KOPT-K1 (cell line): ENCODE measurements around the gene PDZD11.
"Not testable (repeated sequence)": the region's sequence is repeated elsewhere in the genome, so short reads cannot be mapped to it uniquely, and the experiment has no call there.

Experiments
- H3K27ac ChIP-seq: fragments of 200-600 bp; sonication (generic); 2 replicates; pipeline ENCODE4 v1.5.1; 2016; ENCODE audit warnings: antibody characterized with exemption, mild to moderate bottlenecking, low read depth, low read length; ENCODE audit not compliant: poor library complexity, severe bottlenecking
- H3K36me3 ChIP-seq: fragments of 200-600 bp; sonication (generic); 2 replicates; pipeline ENCODE4 v1.5.1; 2017; ENCODE audit warnings: antibody characterized with exemption, mild to moderate bottlenecking, low read length, moderate library complexity; ENCODE audit not compliant: insufficient read depth
- H3K9me3 ChIP-seq: fragments of 200-600 bp; sonication (generic); 2 replicates; pipeline ENCODE4 v1.5.1; 2017; ENCODE audit warnings: antibody characterized with exemption, low read length, mild to moderate bottlenecking; ENCODE audit not compliant: insufficient read depth, poor library complexity, severe bottlenecking

PDZD11 gene

DNA sequence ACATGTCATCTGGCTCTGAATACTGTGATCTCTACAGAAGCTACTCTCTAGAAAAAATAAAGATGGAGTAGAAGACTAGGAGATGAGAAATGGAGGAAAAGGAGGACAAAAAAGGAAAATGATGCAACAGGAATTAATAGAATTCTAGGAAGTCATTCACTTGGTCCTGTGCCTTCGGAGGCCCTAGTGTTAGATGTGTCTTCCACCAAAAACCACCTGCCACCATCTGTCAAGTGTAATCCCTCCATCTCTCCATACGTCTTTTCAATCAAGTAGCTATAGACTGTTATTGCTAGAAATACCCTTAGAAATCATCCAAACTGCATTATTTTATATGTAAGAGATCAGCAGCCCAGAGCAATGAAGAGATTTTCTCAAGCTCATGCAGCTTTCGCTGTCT, 10.6 kb downstream of the PDZD11 start:
- Histone ChIP-seq H3K9me3 (no peaks in the 10 kb centered on the region), H3K27ac (no peak overlapping the region), H3K36me3 (no peaks in the 10 kb centered on the region)

DNA sequence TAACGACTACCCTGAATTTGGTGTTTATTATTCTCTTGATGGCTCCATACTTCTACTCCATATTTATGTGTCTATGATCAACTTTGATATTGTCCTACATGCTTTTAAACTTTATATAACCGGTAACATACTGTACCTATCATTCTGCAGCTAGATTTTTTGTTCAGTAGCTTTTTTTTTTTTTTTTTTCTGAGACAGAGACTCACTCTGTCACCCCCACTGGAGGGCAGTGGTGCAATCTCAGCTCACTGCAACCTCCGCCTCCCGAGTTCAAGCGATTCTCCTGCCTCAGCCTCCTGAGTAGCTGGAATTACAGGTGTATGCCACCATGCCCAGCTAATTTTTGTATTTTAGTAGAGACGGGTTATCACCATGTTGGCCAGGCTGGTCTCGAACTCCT, 15.7 kb downstream of the PDZD11 start:
- not testable (repeated sequence) for H3K36me3 ChIP-seq, H3K9me3 ChIP-seq, H3K27ac ChIP-seq

DNA sequence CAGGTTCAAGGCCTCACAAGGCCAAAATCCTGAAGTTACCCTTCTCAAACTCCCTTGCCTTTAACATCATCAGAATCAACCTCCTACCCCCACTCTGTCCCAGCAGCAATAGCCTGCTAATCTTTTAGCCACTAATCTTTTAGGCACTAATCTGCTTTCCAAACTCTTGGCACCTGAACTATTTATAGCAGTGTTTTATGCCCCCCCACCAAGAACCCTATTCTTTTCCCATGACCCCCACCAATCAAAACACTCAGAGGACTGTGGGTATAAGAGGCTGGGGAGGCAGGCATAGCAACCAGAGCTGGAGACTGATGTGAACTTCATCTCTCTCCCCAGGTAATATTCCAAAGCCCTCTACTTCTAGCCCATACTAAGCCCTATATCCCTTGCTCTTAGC, 21.7 kb downstream of the PDZD11 start, which contains the start of gene ARR3:
Gene ARR3, plus strand, starts transcription at position 301 of the 400 bp plus-strand sequence. CDS start 1,052 bp downstream, outside the sequence.
- H3K36me3 ChIP-seq: no peaks in the 10 kb centered on the region
- H3K9me3 ChIP-seq: no peaks in the 10 kb centered on the region
- H3K27ac ChIP-seq: no peak within 1 kb of the TSS

DNA sequence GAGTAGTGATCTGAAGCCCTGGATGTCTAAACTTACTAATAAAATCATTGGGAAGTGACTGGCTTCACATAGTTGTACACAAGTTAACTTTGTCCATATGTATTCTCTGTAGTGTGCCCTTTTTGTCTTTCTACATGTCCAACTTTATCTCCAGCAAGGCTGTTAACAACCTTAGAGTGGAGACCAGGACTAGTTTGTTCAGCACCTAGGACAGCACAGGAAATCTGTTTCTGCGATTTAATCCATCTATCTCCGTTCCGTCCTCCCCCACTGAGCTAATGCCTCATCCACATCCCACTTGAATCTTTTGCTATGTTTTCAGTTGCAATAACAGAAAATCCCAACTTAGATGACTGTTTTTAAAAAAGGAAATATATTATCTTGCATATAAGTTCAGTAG, 24.9 kb downstream of the PDZD11 start:
- Histone ChIP-seq H3K36me3 (no peaks in the 10 kb centered on the region), H3K27ac (no peak overlapping the region), H3K9me3 (no peaks in the 10 kb centered on the region)

DNA sequence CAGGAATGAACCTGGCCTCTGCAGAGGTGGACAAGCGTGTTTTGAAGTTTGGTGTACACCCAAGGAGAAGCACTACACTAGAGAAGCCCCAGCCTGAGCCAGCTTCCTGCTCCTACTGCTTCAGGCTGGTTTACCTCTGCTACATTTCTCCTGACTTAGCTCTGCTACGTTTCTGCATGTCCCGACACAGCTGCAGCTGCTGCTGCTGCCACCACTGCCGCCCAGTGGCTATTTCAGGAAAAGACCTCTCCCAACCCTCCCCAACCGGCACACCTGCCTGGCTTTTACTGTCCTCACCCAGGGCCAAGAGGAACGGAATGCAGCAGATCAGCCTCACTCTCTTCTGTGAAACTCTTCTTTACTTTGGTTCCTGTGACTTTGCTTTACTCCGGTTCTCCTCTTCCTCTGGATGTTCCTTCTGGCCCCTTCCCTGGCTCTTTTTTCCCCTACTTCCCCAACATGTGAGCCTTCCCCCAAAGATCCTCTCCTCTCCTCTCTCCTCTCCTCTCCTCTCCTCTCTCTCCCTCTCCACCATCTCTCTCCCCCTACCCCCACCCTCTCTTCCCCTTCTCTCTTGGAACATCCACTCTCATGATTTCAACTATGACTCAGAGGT, 26.7 kb downstream of the PDZD11 start:
- H3K9me3 ChIP-seq: no peaks in the 10 kb centered on the region
- H3K27ac ChIP-seq: no peak overlapping the region
- H3K36me3 ChIP-seq: no peaks in the 10 kb centered on the region

DNA sequence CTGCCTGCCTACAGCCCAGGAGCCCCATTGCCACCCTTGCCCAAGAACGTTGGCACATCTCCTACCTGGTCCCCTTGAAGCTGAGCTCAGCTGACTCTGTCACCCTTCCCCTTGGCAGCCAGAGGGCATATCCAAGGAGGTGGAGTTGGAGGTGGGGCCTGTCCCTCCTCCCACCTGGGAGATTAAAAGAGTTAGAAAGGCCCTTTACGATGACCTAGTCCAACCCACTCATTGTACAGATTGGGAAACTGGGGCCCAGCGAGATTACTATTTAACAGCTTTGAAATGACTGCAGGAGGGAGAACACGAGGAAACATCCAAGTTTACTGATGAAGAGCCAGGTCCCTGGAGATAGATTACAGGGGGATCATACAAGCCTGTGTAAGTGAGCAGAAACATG, 29.6 kb downstream of the PDZD11 start, which contains the start of gene P2RY4:
Gene P2RY4, minus strand, starts transcription at position 101 of the 400 bp plus-strand sequence. CDS start 580 bp downstream, outside the sequence.
- Histone ChIP-seq H3K9me3 (no peaks in the 10 kb centered on the region), H3K36me3 (no peaks in the 10 kb centered on the region), H3K27ac (no peak within 1 kb of the TSS)

DNA sequence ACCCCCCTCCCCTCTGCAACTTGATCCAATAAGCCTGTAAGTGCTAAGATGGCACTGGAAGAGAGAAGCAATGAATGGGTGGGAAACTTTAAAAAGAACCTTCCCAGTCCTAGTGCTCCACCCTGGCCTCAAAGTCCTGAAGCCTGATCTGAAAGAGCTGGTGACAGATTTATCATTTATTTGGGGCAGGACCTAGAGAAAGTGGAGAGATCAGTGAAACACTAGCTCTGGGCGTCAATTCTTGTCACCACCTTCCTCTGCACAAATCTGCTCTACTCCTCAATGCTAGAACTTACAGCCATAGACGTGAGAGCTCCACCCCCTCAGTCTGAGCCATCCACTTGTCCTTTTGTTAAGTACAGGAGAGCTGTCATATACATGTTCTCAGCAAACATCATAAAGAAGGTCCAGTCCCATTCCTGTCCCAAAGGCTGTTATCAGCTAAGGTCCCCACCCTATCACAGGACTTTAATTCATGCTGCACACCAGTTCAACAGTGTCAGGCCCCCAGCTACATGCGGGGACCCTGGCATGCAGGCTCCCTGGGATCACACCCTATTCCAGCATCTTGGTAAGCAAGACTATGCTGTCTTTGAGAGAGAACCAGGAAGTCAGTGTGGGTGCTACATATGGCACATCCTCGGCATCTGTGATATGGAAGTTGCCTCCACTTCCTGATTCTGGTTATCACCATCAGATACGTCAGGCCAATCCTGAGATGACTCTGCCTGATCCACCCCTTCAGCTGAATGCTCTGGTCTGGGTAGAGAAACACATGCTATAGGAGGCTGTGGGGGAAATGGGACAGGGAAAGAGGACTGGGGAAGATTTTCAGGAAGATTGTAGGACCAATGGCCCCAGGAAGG, 32.1 kb downstream of the PDZD11 start:
- no peaks in the 10 kb centered on the region for H3K36me3 ChIP-seq
- no peak overlapping the region for H3K27ac ChIP-seq
- H3K9me3 ChIP-seq: no peaks in the 10 kb centered on the region

DNA sequence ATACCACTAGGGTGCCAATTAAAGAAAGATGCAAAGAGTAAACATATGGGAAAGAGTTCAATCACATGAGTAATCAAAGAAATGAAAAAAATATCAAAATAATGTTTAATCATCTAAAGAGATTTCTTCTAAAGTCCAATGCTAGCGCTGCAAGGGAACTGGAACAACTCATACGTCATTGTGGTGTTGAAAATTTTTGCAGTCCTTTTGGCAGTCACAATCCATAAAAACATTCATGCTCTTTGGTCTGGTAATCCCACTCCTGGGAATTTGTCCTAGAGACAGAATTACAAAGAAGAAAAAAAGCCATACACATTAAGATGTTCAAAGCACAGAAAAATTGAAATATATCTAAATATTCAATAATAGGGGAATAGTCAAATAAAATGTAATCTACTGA, 34.3 kb downstream of the PDZD11 start:
- H3K36me3 ChIP-seq: no peaks in the 10 kb centered on the region
- no peak overlapping the region for H3K27ac ChIP-seq
- H3K9me3 ChIP-seq: no peaks in the 10 kb centered on the region

DNA sequence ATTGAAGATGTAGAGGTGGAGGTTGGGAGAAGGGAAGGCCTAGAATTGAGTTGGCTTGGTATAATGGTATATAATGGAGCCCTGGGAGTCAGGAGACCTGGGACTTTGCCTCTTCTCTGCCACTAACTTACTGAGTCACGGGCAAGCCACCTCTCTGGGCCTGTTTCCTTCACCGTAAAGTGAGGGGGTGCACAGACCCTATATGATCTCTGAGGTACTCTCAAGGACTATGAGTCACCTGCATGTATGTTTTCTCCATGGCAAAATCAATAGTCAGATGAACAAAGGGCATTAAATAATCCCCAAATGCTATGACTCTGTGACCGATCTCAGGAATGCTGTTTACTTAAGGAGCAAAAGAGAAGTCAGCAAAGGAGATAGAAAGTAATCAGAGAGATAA, 34.8 kb downstream of the PDZD11 start:
- Histone ChIP-seq H3K27ac (no peak overlapping the region), H3K9me3 (no peaks in the 10 kb centered on the region), H3K36me3 (no peaks in the 10 kb centered on the region)

DNA sequence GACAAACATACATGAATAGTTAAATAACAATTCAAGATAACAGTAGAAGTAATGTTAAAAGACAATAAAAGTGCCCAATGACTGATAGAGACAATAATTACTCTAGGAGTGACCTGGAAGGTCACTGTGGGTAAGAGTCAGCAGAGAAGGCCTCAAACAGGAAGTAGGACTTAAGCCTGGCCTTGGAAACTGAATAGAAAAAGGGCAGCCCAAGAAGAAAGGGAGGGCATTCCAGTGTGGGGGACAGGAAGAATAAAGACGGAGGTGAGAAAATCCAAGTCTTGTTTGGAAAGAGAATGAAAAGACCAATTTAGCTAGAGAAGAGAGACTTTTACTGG, 35.7 kb downstream of the PDZD11 start:
- H3K27ac ChIP-seq: no peak overlapping the region
- no peaks in the 10 kb centered on the region for H3K9me3 ChIP-seq
- H3K36me3 ChIP-seq: no peaks in the 10 kb centered on the region

DNA sequence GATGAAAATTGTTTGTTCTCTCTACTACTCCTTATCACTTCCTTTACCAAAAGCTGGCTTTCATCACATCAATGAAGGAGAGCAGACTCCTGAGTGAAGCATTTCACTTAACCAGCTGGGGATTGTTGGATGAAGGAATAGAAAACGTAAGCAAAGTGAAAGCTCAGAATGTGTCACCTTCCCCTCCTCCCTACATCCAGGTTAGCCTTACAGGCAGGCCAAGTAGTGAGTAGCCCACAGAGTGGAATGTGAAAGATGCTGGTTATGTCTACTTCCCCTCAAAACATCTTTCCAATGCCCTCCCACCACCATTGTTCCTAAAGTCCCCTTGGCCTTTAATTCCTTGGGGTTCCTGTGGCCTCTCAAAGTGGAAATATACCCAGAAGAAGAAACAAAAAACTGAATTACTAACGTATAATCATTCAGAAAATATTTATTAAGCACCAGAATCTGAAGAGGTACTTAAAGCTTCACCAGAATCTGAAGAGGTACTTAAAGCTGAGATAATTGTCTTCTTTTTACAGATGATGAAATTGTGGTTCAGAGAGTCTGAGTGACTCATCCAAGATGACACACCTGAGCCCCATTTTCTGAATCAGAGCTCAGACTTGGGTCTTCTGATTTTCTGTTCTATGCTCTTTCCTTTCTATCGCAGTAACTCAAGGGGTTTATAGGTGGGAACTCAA, 36.2 kb downstream of the PDZD11 start:
- H3K36me3 ChIP-seq: no peaks in the 10 kb centered on the region
- no peak overlapping the region for H3K27ac ChIP-seq
- H3K9me3 ChIP-seq: no peaks in the 10 kb centered on the region

DNA sequence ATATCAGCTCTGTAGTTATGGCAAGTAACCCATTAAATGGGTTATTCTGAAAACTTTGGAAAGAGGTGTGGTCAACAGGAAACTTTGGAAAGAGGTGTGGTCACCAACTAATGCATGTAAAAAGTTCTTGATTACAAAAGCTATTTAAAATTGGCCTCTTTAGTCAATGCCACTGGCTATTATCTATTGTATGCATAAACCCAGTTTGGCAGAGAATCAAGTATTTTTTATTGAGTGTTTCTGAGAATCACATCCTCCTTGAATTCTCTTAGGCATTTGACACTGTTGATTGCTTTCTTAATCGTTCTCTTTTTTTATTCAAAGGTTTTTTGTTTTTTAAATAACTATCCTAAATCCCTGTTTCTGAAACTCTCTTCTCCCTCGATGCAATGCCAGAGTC, 37.2 kb downstream of the PDZD11 start:
- no peaks in the 10 kb centered on the region for H3K9me3 ChIP-seq
- no peaks in the 10 kb centered on the region for H3K36me3 ChIP-seq
- H3K27ac ChIP-seq: no peak overlapping the region

DNA sequence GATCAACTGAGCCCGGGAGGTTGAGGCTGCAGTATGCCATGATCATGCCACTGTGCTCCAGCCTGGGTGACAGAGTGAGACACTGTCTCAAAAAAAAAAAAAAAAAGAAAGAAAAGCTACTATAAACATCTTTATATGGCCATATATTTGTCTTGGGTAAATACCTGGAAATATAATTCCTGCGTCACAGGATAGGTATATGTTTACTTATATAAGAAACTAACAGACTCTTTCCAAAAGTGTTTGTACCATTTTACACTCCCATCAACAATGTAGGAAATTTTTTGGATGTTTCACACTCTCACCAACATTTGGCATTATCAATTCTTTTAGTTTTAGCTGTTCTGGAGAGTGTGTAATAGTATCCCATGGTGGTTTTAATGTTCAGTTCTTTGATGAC, 42.5 kb downstream of the PDZD11 start:
- no peaks in the 10 kb centered on the region for H3K36me3 ChIP-seq
- no peaks in the 10 kb centered on the region for H3K9me3 ChIP-seq
- no peak overlapping the region for H3K27ac ChIP-seq

DNA sequence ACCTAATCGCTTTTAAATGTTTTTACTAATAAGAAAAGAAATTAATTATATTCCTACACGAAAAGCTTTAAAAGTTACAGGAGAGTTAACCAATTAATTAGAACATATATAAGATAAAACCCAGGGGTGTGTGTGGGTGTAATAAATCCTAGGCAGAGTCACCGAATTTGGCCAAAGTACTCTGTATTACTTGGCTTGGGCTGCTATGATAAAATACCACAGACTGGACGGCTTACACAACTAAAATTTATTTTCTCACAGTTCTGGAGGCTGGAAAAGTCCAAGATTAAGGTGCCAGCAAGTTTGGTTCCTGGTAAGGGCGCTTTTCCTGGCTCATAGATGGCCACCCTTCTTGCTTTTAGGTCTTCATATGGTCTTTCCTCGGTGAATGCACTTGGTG, 44.8 kb downstream of the PDZD11 start:
- Histone ChIP-seq H3K27ac (no peak overlapping the region), H3K36me3 (no peaks in the 10 kb centered on the region), H3K9me3 (no peaks in the 10 kb centered on the region)

DNA sequence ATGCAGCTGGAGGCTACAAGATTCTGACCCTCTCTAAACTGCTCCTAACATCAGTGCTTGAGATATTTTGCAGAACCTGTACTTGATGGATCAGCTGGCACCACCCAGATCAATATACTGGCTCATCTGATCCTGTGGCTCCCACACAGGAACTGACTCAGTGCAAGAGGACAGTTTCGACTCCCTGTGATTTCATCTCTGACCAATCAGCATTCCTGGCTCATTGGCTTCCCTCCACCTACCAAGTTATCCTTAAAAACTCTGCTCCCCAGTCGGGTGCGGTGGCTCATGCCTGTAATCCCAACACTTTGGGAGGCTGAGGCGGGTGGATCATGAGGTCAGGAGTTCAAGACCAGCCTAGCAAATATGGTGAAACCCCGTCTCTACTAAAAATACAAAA, 46.1 kb downstream of the PDZD11 start:
- not testable (repeated sequence) for H3K27ac ChIP-seq, H3K9me3 ChIP-seq, H3K36me3 ChIP-seq
